ENCODE results near the gene PHYKPL. TPM values are rescaled to one million over a fixed set of nuclear protein-coding genes. Genes with fewer than 3 reads are reported as not detected.

The PHYKPL gene
- total and polyA plus RNA-seq, 2 donors (not counting 3 experiments of a cell fraction or from before 2014, with no cell fraction given): 71.7 to 81.7 TPM

- BruUV-seq (replicated peaks): no TSS peak
- Histone ChIP-seq H3K36me3 (ENCODE audit: control insufficient read depth in 2 of 2, extremely low read depth in 1 of 2, insufficient read depth in 2 of 2, low read length in 2 of 2) (no peaks in the 10 kb centered on the region), H3K27ac (ENCODE audit: insufficient read depth, low read depth, low read length) (no peak overlapping the region), H4K20me1 (replicated peaks; ENCODE audit: control insufficient read depth, extremely low read depth, insufficient read depth, low read length) (no peaks in the 10 kb centered on the region), H3K9ac (replicated peaks; ENCODE audit: extremely low read depth, insufficient read depth, low read length) (no peak overlapping the region), H3K27me3 (ENCODE audit: control insufficient read depth in 2 of 2, insufficient read depth in 2 of 2, low read length in 2 of 2) (no peaks in the 10 kb centered on the region), H3K4me2 (ENCODE audit: insufficient read depth, low read length) (no peak overlapping the region), H3K79me2 (ENCODE audit: control insufficient read depth, insufficient read depth, low read length) (no peaks in the 10 kb centered on the region), H3K4me3 (replicated peaks in 1 of 3; ENCODE audit: insufficient read depth in 1 of 3, low read depth in 1 of 3, low read length in 3 of 3) (no peak overlapping the region), H3K9me1 (replicated peaks; ENCODE audit: control insufficient read depth, extremely low read depth, insufficient read depth, low read length) (no peaks in the 10 kb centered on the region), H2AFZ (ENCODE audit: low read depth, low read length) (no peak overlapping the region), H3K9me3 (replicated peaks; ENCODE audit: control insufficient read depth, insufficient read depth, low read length) (no peaks in the 10 kb centered on the region), H3K4me1 (ENCODE audit: control insufficient read depth, extremely low read depth, insufficient read depth, low read length) (peaks cover 14% of the 10 kb centered on the region)
- dilution Hi-C loops (cut with MboI; ENCODE audit: extremely low pct_ligation_motif_present, low sequenced_read_pairs) (no loop called here), intact Hi-C loops (cut with micrococcal nuclease) (loop anchor here (5.0 kb wide), 1 partner anchor 1320 kb away; no protein-coding TSS in a partner anchor)
- POLR2A ChIA-PET: no interaction called here
- TF ChIP-seq EZH2 (IDR thresholded peaks at IDR 0.05; ENCODE audit: borderline replicate concordance, low read depth, low read length, severe bottlenecking): no peak
- TF ChIP-seq MAX (IDR thresholded peaks at IDR 0.05; ENCODE audit: insufficient read depth, insufficient read length): no peak
- TF ChIP-seq JUN (IDR thresholded peaks at IDR 0.05; ENCODE audit: borderline replicate concordance, insufficient read depth, insufficient read length, low read depth): no peak
- no peak for TF ChIP-seq CTCF (IDR thresholded peaks at IDR 0.05; ENCODE audit: extremely low read depth in 1 of 2, insufficient read depth in 1 of 2, low read depth in 1 of 2, low read length in 2 of 2)
- no peak for TF ChIP-seq MYC (IDR thresholded peaks at IDR 0.05; ENCODE audit: low read depth, low read length)
- TF ChIP-seq GATA2 (IDR thresholded peaks at IDR 0.05; ENCODE audit: insufficient read depth, insufficient read length, low read depth, low read length): no peak
- no peak for TF ChIP-seq POLR2AphosphoS5 (IDR thresholded peaks at IDR 0.05; ENCODE audit: insufficient read depth, low read depth, low read length)
- TF ChIP-seq POLR2A (IDR thresholded peaks at IDR 0.05; ENCODE audit: low read depth, low read length): no peak
- no peak for TF ChIP-seq FOS (IDR thresholded peaks at IDR 0.05; ENCODE audit: borderline replicate concordance, insufficient read depth, low read length)
- CTCF ChIA-PET: interaction anchor here (1.1 kb wide), 1 partner anchor 33 kb away, joined by 3 read pairs; the partner anchor contains the start of gene HNRNPAB
- DNase-seq (ENCODE audit: low read depth, low spot score) (no peak), FAIRE-seq (no peak)
Observed at GRCh38 chr5:178237431-178238312, 5.1 kb upstream of the PHYKPL start.
